Measurements from ENCODE around the gene DNAJC28.
"Not testable (repeated sequence)": the region's sequence is repeated elsewhere in the genome, so short reads cannot be mapped to it uniquely, and the experiment has no call there.

DNA sequence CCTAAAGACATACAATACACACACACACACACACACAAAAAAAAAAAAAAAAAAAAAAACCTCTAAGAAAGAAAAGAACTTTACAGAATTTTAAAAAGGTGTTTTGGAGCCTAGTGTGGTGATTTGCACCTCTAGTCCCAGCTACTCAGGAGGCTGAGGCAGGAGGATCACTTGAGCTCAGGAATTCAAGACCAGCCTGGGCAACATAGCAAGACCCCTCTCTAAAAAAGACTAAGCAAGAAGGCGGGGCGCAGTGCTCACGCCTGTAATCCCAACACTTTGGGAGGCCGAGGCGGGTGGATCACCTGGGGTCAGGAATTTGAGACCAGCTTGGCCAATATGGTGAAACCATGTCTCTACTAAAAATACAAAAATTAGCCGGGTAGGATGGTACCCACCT is 44.9 kb downstream of the DNAJC28 start:
- TF ChIP-seq CTCF, POLR2A (IDR thresholded peaks at IDR 0.05): not testable (repeated sequence)

Measured in testis (tissue), 2 donors.